DMS79 treated with DMSO at 0.1 percent for 48 hours (cell line): ENCODE results near the gene CPT1C.
A peak's percentile ranks its signal among the peaks of the same experiment; 100 is the strongest.
"Not testable (repeated sequence)": the region's sequence is repeated elsewhere in the genome, so short reads cannot be mapped to it uniquely, and the experiment has no call there.

Experiments used
- DNase-seq: peaks from one replicate; lab custom pipeline; 2025; lab: John Stamatoyannopoulos, UW

The CPT1C gene

GRCh38 chr19:49705919-49706318 lies 15.0 kb downstream of the CPT1C start:
- DNase-seq = no peak

- no peak for DNase-seq
Measured at GRCh38 chr19:49710372-49710951, 19.5 kb downstream of the CPT1C start.

- no peak for DNase-seq
Measured at GRCh38 chr19:49712397-49712859, 21.5 kb downstream of the CPT1C start.

- no peak for DNase-seq
Measured at GRCh38 chr19:49713236-49713845, 22.4 kb downstream of the CPT1C start.

- peak; percentile 25 for DNase-seq
Measured at GRCh38 chr19:49716154-49716553, 25.2 kb downstream of the CPT1C start.

- no peak for DNase-seq
Measured at GRCh38 chr19:49718511-49718910, 27.6 kb downstream of the CPT1C start.

- no peak for DNase-seq
Measured at GRCh38 chr19:49718991-49719390, 28.1 kb downstream of the CPT1C start.

GRCh38 chr19:49719420-49719819 lies 28.5 kb downstream of the CPT1C start:
- DNase-seq = not testable (repeated sequence)

GRCh38 chr19:49727217-49728030 lies 36.5 kb downstream of the CPT1C start:
- no peak for DNase-seq

GRCh38 chr19:49730166-49730565 lies 39.2 kb downstream of the CPT1C start:
- no peak for DNase-seq

- DNase-seq = no peak
Measured at GRCh38 chr19:49738268-49738667, 47.4 kb downstream of the CPT1C start.

- no peak for DNase-seq
Measured at GRCh38 chr19:49739098-49739497, 48.2 kb downstream of the CPT1C start.

- no peak for DNase-seq
Measured at GRCh38 chr19:49739933-49740332, 49.0 kb downstream of the CPT1C start.

GRCh38 chr19:49741210-49741844 lies 50.4 kb downstream of the CPT1C start:
- DNase-seq = no peak

GRCh38 chr19:49744946-49745381 lies 54.0 kb downstream of the CPT1C start:
- DNase-seq = no peak

- DNase-seq = no peak
Measured at GRCh38 chr19:49746206-49746958, 55.5 kb downstream of the CPT1C start.

GRCh38 chr19:49749055-49749716 lies 58.3 kb downstream of the CPT1C start:
- DNase-seq = no peak

- DNase-seq = no peak
Measured at GRCh38 chr19:49749771-49750170, 58.9 kb downstream of the CPT1C start.

GRCh38 chr19:49752701-49753100 lies 61.8 kb downstream of the CPT1C start:
- no peak for DNase-seq

GRCh38 chr19:49755956-49756355 lies 65.0 kb downstream of the CPT1C start:
- DNase-seq = no peak

- DNase-seq = no peak
Measured at GRCh38 chr19:49758292-49758691, 67.4 kb downstream of the CPT1C start.
